Measurements from ENCODE around the gene CENPM.

Gene CENPM

DNA sequence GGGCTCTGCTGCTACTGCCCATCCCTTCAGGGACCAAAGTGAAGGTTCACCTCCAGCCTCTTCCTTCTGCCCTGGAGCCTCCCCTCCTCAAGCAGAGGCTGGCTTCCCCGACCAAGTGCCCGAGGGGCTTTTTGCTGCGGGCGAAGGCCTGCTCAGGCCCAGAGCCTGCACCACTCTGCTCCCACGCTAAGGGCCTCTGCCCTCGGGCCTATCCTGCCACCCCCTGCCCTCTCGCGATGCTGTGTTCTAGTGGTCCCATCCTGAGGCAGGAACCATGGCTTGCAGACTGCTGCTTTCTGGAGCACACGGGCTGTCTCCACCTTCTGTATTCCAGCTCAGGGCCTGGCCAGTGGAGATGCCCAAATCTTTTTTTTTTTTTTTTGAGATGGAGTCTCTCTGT is 11.4 kb downstream of the CENPM start:
- no peak for DNase-seq (ENCODE audit: low read depth, low spot score)
- TF ChIP-seq CTCF (IDR thresholded peaks at IDR 0.05; ENCODE audit: insufficient read depth, low read length, missing control alignments), result no peak
- CTCF ChIA-PET, result interaction anchor here (0.6 to 11.2 kb wide), 2 partner anchors 174 to 190 kb away, joined by 4 to 251 read pairs; no protein-coding TSS in a partner anchor
- H3K4me3 ChIP-seq (ENCODE audit: low read depth, low read length), result no peak overlapping the region
- POLR2A ChIA-PET, result no interaction called here

GRCh38 chr22:41935015-41935351 is 12.0 kb downstream of the CENPM start:
- ChIA-PET CTCF (interaction anchor here (1.2 to 11.2 kb wide), 3 partner anchors 9 to 238 kb away, joined by 3 to 251 read pairs (median 7); partner anchors contain the start of gene TNFRSF13C), POLR2A (no interaction called here)
- DNase-seq (ENCODE audit: low read depth, low spot score), result no peak
- no peak for TF ChIP-seq CTCF (IDR thresholded peaks at IDR 0.05; ENCODE audit: insufficient read depth, low read length, missing control alignments)
- no peak overlapping the region for H3K4me3 ChIP-seq (ENCODE audit: low read depth, low read length)

DNA sequence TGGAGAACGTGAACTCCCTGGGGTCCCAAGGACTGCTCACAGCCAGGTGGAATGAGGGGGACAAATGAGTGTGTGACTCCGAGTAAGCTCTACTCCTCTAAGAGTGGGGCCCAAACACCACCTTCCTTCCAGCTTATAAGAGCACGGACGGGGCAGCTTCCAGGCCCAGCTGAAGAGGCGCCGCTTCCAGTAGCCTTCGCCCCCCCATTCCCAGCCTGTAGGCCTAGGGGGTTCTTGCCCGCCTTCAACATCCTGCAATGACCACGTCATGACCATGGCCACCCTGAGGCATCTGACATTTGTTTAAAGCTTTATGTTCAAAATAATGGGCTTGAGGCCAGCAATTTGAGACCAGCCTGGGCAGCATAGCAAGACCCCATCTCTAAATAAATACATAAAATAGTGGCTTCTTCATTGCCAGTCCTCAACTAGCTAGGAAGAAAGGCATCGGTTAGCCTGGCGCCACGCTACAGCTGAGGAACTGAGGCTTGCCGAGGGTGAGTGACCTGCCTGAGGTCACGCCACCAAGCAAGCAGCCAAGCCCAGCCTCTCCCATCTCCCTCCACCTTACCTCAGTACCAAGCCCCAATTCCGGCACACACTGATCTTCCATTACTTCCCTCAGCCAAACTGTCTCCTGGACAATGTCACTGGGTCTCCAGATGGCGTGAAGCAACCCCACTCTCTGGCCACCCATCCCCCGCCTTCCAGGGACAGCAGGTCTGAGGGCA is 12.5 kb downstream of the CENPM start:
- CTCF ChIA-PET, result interaction anchor here (1.2 to 11.2 kb wide), 3 partner anchors 8 to 238 kb away, joined by 3 to 251 read pairs (median 7); partner anchors contain the start of gene TNFRSF13C
- POLR2A ChIA-PET, result interaction anchor here (0.6 kb wide), 1 partner anchor 480 kb away, joined by 3 read pairs; no protein-coding TSS in a partner anchor
- no peak for DNase-seq (ENCODE audit: low read depth, low spot score)
- no peak for TF ChIP-seq CTCF (IDR thresholded peaks at IDR 0.05; ENCODE audit: insufficient read depth, low read length, missing control alignments)
- H3K4me3 ChIP-seq (ENCODE audit: low read depth, low read length), result no peak overlapping the region

DNA sequence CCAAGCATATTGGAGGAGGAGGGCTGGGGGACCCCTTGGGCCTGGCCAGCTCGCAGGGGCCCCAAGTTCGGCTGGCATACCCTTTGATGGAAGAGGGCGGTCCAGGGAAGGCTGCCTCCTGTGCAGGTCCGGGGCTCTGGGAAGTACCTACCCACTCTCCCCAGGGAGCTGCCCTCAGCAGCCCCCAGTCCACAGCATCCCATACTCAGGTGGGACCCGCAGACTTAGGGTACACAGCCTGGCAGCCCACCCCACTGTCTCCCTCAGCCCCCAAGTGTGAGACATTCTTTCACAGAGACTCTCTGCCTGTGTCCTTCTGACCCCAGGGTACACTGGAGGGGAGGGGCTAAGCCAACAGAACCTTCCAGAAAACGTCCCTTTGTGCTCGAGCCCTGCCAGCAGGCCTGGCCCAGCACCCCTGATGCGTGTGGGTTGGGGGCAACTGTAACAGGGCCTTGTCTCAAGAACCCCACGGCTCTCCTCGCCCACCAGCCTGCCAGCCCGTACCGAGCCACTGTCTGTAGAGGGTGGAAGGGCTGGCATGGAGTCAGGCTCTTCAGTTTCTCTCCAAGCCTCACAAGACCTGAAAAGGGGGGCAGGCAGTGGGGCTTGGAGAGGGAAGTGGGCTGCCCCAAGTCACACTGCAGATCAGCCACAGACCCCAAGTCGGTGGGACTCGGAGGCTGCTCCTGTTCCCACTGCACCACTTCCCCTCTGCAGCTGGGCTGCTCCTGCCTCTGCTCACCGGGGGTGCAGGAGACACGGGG is 13.4 kb downstream of the CENPM start:
- CTCF ChIA-PET, result interaction anchor here (1.2 to 2.0 kb wide), 3 partner anchors 7 to 237 kb away, joined by 3 to 9 read pairs (median 7); partner anchors contain the start of gene TNFRSF13C
- TF ChIP-seq CTCF (IDR thresholded peaks at IDR 0.05; ENCODE audit: insufficient read depth, low read length, missing control alignments), result no peak
- no peak for DNase-seq (ENCODE audit: low read depth, low spot score)
- H3K4me3 ChIP-seq (ENCODE audit: low read depth, low read length), result no peak overlapping the region
- POLR2A ChIA-PET, result interaction anchor here (0.6 kb wide), 1 partner anchor 481 kb away, joined by 3 read pairs; no protein-coding TSS in a partner anchor

DNA sequence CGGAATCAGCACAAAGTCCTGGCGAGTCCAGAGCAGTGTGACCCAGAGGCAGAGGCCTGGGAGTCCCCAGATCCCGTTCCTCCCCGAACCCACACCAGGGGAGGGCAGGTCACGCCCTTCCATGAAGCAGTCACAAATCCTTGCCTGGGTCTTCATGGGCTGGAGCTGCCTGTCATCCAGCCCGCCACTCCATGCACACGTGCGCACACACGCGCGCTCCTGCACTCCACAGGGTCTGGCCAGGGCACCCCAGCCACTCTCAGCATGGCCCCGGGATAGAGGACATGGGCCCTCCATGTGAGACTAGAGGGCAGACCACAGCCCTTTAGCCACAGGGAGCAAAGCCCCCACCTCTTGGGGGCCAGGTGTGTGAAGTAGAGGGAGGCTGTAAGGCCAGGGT is 14.6 kb downstream of the CENPM start:
- no peak for DNase-seq (ENCODE audit: low read depth, low spot score)
- TF ChIP-seq CTCF (IDR thresholded peaks at IDR 0.05; ENCODE audit: insufficient read depth, low read length, missing control alignments), result no peak
- POLR2A ChIA-PET, result no interaction called here
- CTCF ChIA-PET, result interaction anchor here (2.0 kb wide), 1 partner anchor 8 kb away, joined by 9 read pairs; no protein-coding TSS in a partner anchor
- no peak overlapping the region for H3K4me3 ChIP-seq (ENCODE audit: low read depth, low read length)

All from AG04449 (cell line).